ENCODE measurements around the gene MAD1L1. TPM values are rescaled to one million over a fixed set of nuclear protein-coding genes. Genes with fewer than 3 reads are reported as not detected.

MAD1L1 gene
- polyA plus RNA-seq, 3 donors, result 10.7 to 48.1 (median 18.4) TPM

GRCh38 chr7:1873857-1874589 lies 358.7 kb downstream of the MAD1L1 start:
- WGBS, 3 donors, result 95 to 97% (median 96%) methylated on average over 35 to 38 of the region's 38 CpGs
- H3K27ac ChIP-seq (ENCODE audit: low read depth, low read length), result no peak overlapping the region

GRCh38 chr7:1873421-1873820 lies 359.3 kb downstream of the MAD1L1 start:
- no peak overlapping the region for H3K27ac ChIP-seq (ENCODE audit: low read depth, low read length)
- 96 to 97% (median 96%) methylated on average over 8 to 13 of the region's 13 CpGs for WGBS, 3 donors

- H3K27ac ChIP-seq (ENCODE audit: low read depth, low read length), result no peak overlapping the region
- 87 to 90% (median 90%) methylated on average over 12 of the region's 12 CpGs for WGBS, 3 donors
These were observed 359.7 kb downstream of the MAD1L1 start for GRCh38 chr7:1873070-1873405.

- 92 to 94% (median 92%) methylated on average over 39 of the region's 39 CpGs for WGBS, 3 donors
These were observed 360.3 kb downstream of the MAD1L1 start for GRCh38 chr7:1872191-1873069.

GRCh38 chr7:1869452-1870130 lies 363.2 kb downstream of the MAD1L1 start:
- H3K27ac ChIP-seq (ENCODE audit: low read depth, low read length), result no peak overlapping the region
- WGBS, 3 donors, result 95 to 96% (median 96%) methylated on average over 27 to 28 of the region's 28 CpGs

More at GRCh38 chr7:1872191-1873069, 360.3 kb downstream of the MAD1L1 start:
- no peak overlapping the region for H3K27ac ChIP-seq (ENCODE audit: low read depth, low read length)

GRCh38 chr7:1868516-1869165 lies 364.1 kb downstream of the MAD1L1 start:
- H3K27ac ChIP-seq (ENCODE audit: low read depth, low read length), result no peak overlapping the region
- 94 to 96% (median 95%) methylated on average over 36 of the region's 36 CpGs for WGBS, 3 donors

- 92 to 95% (median 95%) methylated on average over 29 of the region's 29 CpGs for WGBS, 3 donors
- H3K27ac ChIP-seq (ENCODE audit: low read depth, low read length), result no peak overlapping the region
These were observed 365.1 kb downstream of the MAD1L1 start for GRCh38 chr7:1867370-1868260.

GRCh38 chr7:1866601-1867000 lies 366.1 kb downstream of the MAD1L1 start:
- H3K27ac ChIP-seq (ENCODE audit: low read depth, low read length), result no peak overlapping the region
- 90 to 94% (median 94%) methylated on average over 14 to 15 of the region's 15 CpGs for WGBS, 3 donors

- H3K27ac ChIP-seq (ENCODE audit: low read depth, low read length), result no peak overlapping the region
- WGBS, 3 donors, result 88 to 97% (median 96%) methylated on average over 19 of the region's 19 CpGs
These were observed 367.0 kb downstream of the MAD1L1 start for GRCh38 chr7:1865571-1866255.

- H3K27ac ChIP-seq (ENCODE audit: low read depth, low read length), result no peak overlapping the region
- 96 to 97% (median 96%) methylated on average over 14 of the region's 14 CpGs for WGBS, 3 donors
These were observed 367.7 kb downstream of the MAD1L1 start for GRCh38 chr7:1865000-1865555.

GRCh38 chr7:1864161-1864940 lies 368.4 kb downstream of the MAD1L1 start:
- H3K27ac ChIP-seq (ENCODE audit: low read depth, low read length), result no peak overlapping the region
- 85 to 90% (median 86%) methylated on average over 25 of the region's 25 CpGs for WGBS, 3 donors

GRCh38 chr7:1863091-1863900 lies 369.4 kb downstream of the MAD1L1 start:
- WGBS, 3 donors, result 88 to 92% (median 88%) methylated on average over 36 to 40 of the region's 40 CpGs
- no peak overlapping the region for H3K27ac ChIP-seq (ENCODE audit: low read depth, low read length)

GRCh38 chr7:1862560-1862959 lies 370.2 kb downstream of the MAD1L1 start:
- 80 to 82% (median 81%) methylated on average over 9 of the region's 9 CpGs for WGBS, 3 donors
- H3K27ac ChIP-seq (ENCODE audit: low read depth, low read length), result no peak overlapping the region

GRCh38 chr7:1861799-1862458 lies 370.8 kb downstream of the MAD1L1 start:
- no peak overlapping the region for H3K27ac ChIP-seq (ENCODE audit: low read depth, low read length)
- WGBS, 3 donors, result 84 to 89% (median 86%) methylated on average over 16 to 18 of the region's 19 CpGs

Measured in adipose tissue (tissue), 3 donors.